Gastrocnemius medialis (tissue), 4 donors: ENCODE data around the gene RARS1.

Experiments used
- POLR2A ChIP-seq, 2 donors: fragments of 450-650 bp; IDR thresholded peaks; one replicate each; pipeline ENCODE4 v1.6.1; 2017; ENCODE audit warnings: antibody characterized with exemption in 2 of 2, mild to moderate bottlenecking in 2 of 2, moderate library complexity in 2 of 2
- TF ChIP-seq, protein P1 (sequence below), 5 experiments: fragments of 450-650 bp in 3 of 5; fragments of 200-600 bp in 2 of 5; sonication (generic) in 2 of 5; IDR thresholded peaks in 4 of 5; conservative IDR thresholded peaks in 1 of 5; 1 replicate in 4 of 5; 2 replicates in 1 of 5; pipeline ENCODE4 v1.5.1; 2016 to 2019; ENCODE audit warnings: antibody characterized with exemption in 5 of 5, mild to moderate bottlenecking in 3 of 5, moderate library complexity in 3 of 5

DNA sequence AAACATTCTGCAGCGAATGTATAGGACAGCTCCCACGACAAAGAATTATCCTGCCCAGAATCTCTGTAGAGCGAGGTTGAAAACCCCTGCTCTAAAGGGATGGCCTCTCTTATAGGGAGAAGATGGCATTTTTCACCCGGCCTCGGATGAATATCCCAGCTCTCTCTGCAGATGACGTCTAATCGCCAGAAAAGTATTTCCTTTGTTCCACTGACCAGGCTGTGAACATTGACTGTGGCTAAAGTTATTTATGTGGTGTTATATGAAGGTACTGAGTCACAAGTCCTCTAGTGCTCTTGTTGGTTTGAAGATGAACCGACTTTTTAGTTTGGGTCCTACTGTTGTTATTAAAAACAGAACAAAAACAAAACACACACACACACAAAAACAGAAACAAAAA is 17.4 kb upstream of the RARS1 start:
- no peak for TF ChIP-seq POLR2A (IDR thresholded peaks at IDR 0.05)
- TF ChIP-seq, protein P1, sequence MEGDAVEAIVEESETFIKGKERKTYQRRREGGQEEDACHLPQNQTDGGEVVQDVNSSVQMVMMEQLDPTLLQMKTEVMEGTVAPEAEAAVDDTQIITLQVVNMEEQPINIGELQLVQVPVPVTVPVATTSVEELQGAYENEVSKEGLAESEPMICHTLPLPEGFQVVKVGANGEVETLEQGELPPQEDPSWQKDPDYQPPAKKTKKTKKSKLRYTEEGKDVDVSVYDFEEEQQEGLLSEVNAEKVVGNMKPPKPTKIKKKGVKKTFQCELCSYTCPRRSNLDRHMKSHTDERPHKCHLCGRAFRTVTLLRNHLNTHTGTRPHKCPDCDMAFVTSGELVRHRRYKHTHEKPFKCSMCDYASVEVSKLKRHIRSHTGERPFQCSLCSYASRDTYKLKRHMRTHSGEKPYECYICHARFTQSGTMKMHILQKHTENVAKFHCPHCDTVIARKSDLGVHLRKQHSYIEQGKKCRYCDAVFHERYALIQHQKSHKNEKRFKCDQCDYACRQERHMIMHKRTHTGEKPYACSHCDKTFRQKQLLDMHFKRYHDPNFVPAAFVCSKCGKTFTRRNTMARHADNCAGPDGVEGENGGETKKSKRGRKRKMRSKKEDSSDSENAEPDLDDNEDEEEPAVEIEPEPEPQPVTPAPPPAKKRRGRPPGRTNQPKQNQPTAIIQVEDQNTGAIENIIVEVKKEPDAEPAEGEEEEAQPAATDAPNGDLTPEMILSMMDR (IDR thresholded peaks at IDR 0.05 in 4 of 5, conservative IDR thresholded peaks at IDR 0.05 in 1 of 5), result no peak
